CD14-positive monocyte (primary cell): ENCODE measurements around the gene DNAJC1. TPM values are rescaled to one million over a fixed set of nuclear protein-coding genes. Genes with fewer than 3 reads are reported as not detected.

Source experiments
- DNase-seq, 3 donors: peaks; one replicate each; pipeline ENCODE4 v3.0.0-alpha.2; 2011 to 2022
- H2AFZ ChIP-seq: 2 replicates; pipeline ENCODE4 v1.6.0; 2012; ENCODE audit warnings: mild to moderate bottlenecking, low read depth, low read length, inconsistent platforms; ENCODE audit not compliant: insufficient read depth, poor library complexity, severe bottlenecking
- H3K27ac ChIP-seq, 2 donors: 1 replicate in 1 of 2; 2 replicates in 1 of 2; pipeline ENCODE4 v1.5.1; 2012 to 2013; ENCODE audit warnings: low read length in 2 of 2, control low read depth in 1 of 2, inconsistent platforms in 1 of 2, low read depth in 1 of 2, mild to moderate bottlenecking in 1 of 2
- H3K27me3 ChIP-seq, 2 donors: one replicate each; pipeline versions ENCODE4 v1.6.0 to v1.6.1; 2011 to 2013; ENCODE audit warnings: low read length in 2 of 2; ENCODE audit not compliant: control insufficient read depth in 2 of 2, insufficient read depth in 2 of 2
- H3K36me3 ChIP-seq, 2 donors: replicated peaks in 1 of 2; 1 replicate in 1 of 2; 2 replicates in 1 of 2; pipeline versions ENCODE4 v1.5.1 to v1.6.1; 2012 to 2013; ENCODE audit warnings: low read length in 2 of 2, control low read depth in 1 of 2, inconsistent platforms in 1 of 2, mild to moderate bottlenecking in 1 of 2; ENCODE audit not compliant: insufficient read depth in 2 of 2, control insufficient read depth in 1 of 2
- H3K4me1 ChIP-seq, 2 donors: 1 replicate in 1 of 2; 2 replicates in 1 of 2; pipeline versions ENCODE4 v1.5.1 to v1.6.1; 2012 to 2013; ENCODE audit warnings: low read length in 2 of 2, control low read depth in 1 of 2, inconsistent platforms in 1 of 2, mild to moderate bottlenecking in 1 of 2, moderate library complexity in 1 of 2; ENCODE audit not compliant: insufficient read depth in 2 of 2, control insufficient read depth in 1 of 2
- H3K4me2 ChIP-seq: replicated peaks from 2 replicates; pipeline ENCODE3; 2012; ENCODE audit warnings: low read length, moderate library complexity, mild to moderate bottlenecking; ENCODE audit not compliant: poor library complexity, severe bottlenecking; ENCODE audit errors: extremely low read depth
- H3K4me3 ChIP-seq, 3 experiments: fragments of 200-600 bp in 1 of 3; sonication (generic) in 1 of 3; replicated peaks in 1 of 3; 1 replicate in 2 of 3; 2 replicates in 1 of 3; pipeline ENCODE4 v1.5.1; 2011 to 2013; ENCODE audit warnings: low read length in 3 of 3, mild to moderate bottlenecking in 3 of 3, control low read depth in 2 of 3, low read depth in 2 of 3, inconsistent platforms in 1 of 3, moderate library complexity in 1 of 3
- H3K79me2 ChIP-seq: 2 replicates; pipeline ENCODE4 v1.6.0; 2012; ENCODE audit warnings: mild to moderate bottlenecking, control low read depth, inconsistent platforms, low read length, moderate library complexity; ENCODE audit not compliant: insufficient read depth
- H3K9ac ChIP-seq: 2 replicates; pipeline ENCODE4 v1.6.0; 2017; ENCODE audit warnings: low read length, mild to moderate bottlenecking; ENCODE audit not compliant: insufficient read depth, poor library complexity, severe bottlenecking
- H3K9me3 ChIP-seq, 2 donors: replicated peaks in 1 of 2; 1 replicate in 1 of 2; 2 replicates in 1 of 2; pipeline versions ENCODE4 v1.5.1 to v1.6.1; 2012 to 2013; ENCODE audit warnings: low read length in 2 of 2, control low read depth in 1 of 2; ENCODE audit not compliant: control insufficient read depth in 1 of 2, insufficient read depth in 1 of 2
- H4K20me1 ChIP-seq: 2 replicates; pipeline ENCODE4 v1.6.0; 2012; ENCODE audit warnings: mild to moderate bottlenecking, low read length, control low read depth, moderate library complexity; ENCODE audit not compliant: insufficient read depth
- H3K27ac Mint-ChIP-seq, 7 donors: one replicate each; pipeline ENCODE4 v1.8.0; 2020; ENCODE audit warnings: mild to moderate bottlenecking in 7 of 7, mixed read lengths in 7 of 7, moderate library complexity in 6 of 7, inconsistent platforms in 2 of 7
- H3K27me3 Mint-ChIP-seq, 3 donors: one replicate each; pipeline ENCODE4 v1.8.0; 2021 to 2022; ENCODE audit warnings: low read depth in 3 of 3, mild to moderate bottlenecking in 3 of 3, mixed read lengths in 3 of 3, moderate library complexity in 3 of 3, inconsistent platforms in 1 of 3
- H3K36me3 Mint-ChIP-seq, 2 donors: one replicate each; pipeline ENCODE4 v1.8.0; 2020; ENCODE audit warnings: mixed read lengths in 2 of 2, inconsistent platforms in 1 of 2, mild to moderate bottlenecking in 1 of 2
- H3K4me1 Mint-ChIP-seq: one replicate; pipeline ENCODE4 v1.8.0; 2020; ENCODE audit warnings: mild to moderate bottlenecking, mixed read lengths
- H3K4me3 Mint-ChIP-seq, 2 donors: one replicate each; pipeline ENCODE4 v1.8.0; 2020; ENCODE audit warnings: mild to moderate bottlenecking in 2 of 2, mixed read lengths in 2 of 2, moderate library complexity in 1 of 2
- H3K9me3 Mint-ChIP-seq, 7 donors: one replicate each; pipeline ENCODE4 v1.8.0; 2020 to 2022; ENCODE audit warnings: mixed read lengths in 7 of 7, mild to moderate bottlenecking in 6 of 7, moderate library complexity in 6 of 7, inconsistent platforms in 2 of 7
- WGBS: methylation state at CpG from one replicate; pipeline ENCODE4 v1.1.5; 2013; ENCODE audit warnings: missing lambda C conversion rate; ENCODE audit not compliant: insufficient coverage; 5-methylcytosine and 5-hydroxymethylcytosine counted together
- intact Hi-C, 2 donors: fragments of 100-400 bp; cut with micrococcal nuclease; formaldehyde crosslinking; loops; one replicate each; pipeline versions ENCODE4 v1.15.0 to v1.15.1; 2023
- polyA plus RNA-seq, 3 donors: library from polyadenylated mRNA; depleted of rRNA in 1 of 3; unstranded in 2 of 3; stranded (reverse) in 1 of 3; fragments of 300-500 nt in 2 of 3; fragments of >200 nt in 1 of 3; fragmentation: Illumina TruSeq in 2 of 3; gene quantifications; 1 replicate in 2 of 3; 2 replicates in 1 of 3; pipeline ENCODE4 v1.2.3, GENCODE V29; 2012 to 2021
- TF ChIP-seq, protein P1 (sequence below): fragments of 200-600 bp; IDR thresholded peaks from one replicate; pipeline ENCODE4 v1.8.0; 2022; ENCODE audit warnings: antibody characterized with exemption, mild to moderate bottlenecking

The DNAJC1 gene
- polyA plus RNA-seq, 3 donors, result 11.4 to 12.9 (median 12.5) TPM

- no peaks in the 10 kb centered on the region for H3K9me3 ChIP-seq
- peaks cover 22% of the 10 kb centered on the region for H3K4me1 Mint-ChIP-seq
- H3K27me3 ChIP-seq, result no peaks in the 10 kb centered on the region
- no peak overlapping the region for H3K4me2 ChIP-seq
- no peak for DNase-seq
- H3K9ac ChIP-seq, result no peak overlapping the region
- H3K4me3 Mint-ChIP-seq, result no peak overlapping the region
- peaks cover 16% of the 10 kb centered on the region for H3K79me2 ChIP-seq
- no peak overlapping the region for H3K4me3 ChIP-seq
- H3K4me1 ChIP-seq, result peaks cover 15 to 21% of the 10 kb centered on the region in 2 donors
- peaks cover 14 to 24% of the 10 kb centered on the region in 2 donors for H3K36me3 ChIP-seq
- intact Hi-C loops, result no loop called here
- no peak overlapping the region for H3K27ac Mint-ChIP-seq
- WGBS, result 94% methylated on average over 4 of the region's 6 CpGs
- TF ChIP-seq, protein P1, sequence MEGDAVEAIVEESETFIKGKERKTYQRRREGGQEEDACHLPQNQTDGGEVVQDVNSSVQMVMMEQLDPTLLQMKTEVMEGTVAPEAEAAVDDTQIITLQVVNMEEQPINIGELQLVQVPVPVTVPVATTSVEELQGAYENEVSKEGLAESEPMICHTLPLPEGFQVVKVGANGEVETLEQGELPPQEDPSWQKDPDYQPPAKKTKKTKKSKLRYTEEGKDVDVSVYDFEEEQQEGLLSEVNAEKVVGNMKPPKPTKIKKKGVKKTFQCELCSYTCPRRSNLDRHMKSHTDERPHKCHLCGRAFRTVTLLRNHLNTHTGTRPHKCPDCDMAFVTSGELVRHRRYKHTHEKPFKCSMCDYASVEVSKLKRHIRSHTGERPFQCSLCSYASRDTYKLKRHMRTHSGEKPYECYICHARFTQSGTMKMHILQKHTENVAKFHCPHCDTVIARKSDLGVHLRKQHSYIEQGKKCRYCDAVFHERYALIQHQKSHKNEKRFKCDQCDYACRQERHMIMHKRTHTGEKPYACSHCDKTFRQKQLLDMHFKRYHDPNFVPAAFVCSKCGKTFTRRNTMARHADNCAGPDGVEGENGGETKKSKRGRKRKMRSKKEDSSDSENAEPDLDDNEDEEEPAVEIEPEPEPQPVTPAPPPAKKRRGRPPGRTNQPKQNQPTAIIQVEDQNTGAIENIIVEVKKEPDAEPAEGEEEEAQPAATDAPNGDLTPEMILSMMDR, result no peak
- H3K27me3 Mint-ChIP-seq, result no peaks in the 10 kb centered on the region
- H3K36me3 Mint-ChIP-seq, result peaks cover 29 to 37% of the 10 kb centered on the region in 2 donors
- peaks cover 0 to 7% (median 2%) of the 10 kb centered on the region in 7 donors for H3K9me3 Mint-ChIP-seq
- H3K27ac ChIP-seq, result no peak overlapping the region
- H2AFZ ChIP-seq, result no peak overlapping the region
- peaks cover 47% of the 10 kb centered on the region for H4K20me1 ChIP-seq
Measured at GRCh38 chr10:21721000-21721665, 282.4 kb downstream of the DNAJC1 start.

DNA sequence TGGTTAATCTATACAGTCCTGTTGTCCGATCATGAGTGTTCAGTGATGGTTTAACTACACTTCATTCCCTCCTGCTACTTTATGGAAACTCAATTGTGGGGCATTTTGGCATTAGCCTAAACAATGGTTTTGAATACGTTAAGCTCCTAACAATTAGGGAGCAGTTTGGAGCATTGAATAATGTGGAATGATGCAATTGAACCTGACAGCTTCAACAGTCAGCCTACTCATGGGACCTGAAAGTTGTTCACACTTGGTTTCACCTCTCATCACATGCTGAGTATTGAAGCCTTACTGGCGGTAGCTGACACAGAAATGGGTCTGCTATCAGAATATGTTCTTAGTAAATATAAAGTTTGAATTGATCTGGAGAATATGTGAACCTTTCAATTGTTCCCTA lies 283.4 kb downstream of the DNAJC1 start:
- Histone ChIP-seq H3K79me2 (peaks cover 12% of the 10 kb centered on the region), H3K4me2 (no peak overlapping the region), H3K27me3 (no peaks in the 10 kb centered on the region), H3K36me3 (peaks cover 22 to 34% of the 10 kb centered on the region in 2 donors), H2AFZ (no peak overlapping the region), H3K9me3 (no peaks in the 10 kb centered on the region), H3K4me3 (no peak overlapping the region), H3K9ac (no peak overlapping the region), H3K27ac (no peak overlapping the region), H3K4me1 (peaks cover 7 to 13% of the 10 kb centered on the region in 2 donors), H4K20me1 (peaks cover 39% of the 10 kb centered on the region)
- H3K27me3 Mint-ChIP-seq, result no peaks in the 10 kb centered on the region
- H3K27ac Mint-ChIP-seq, result no peak overlapping the region
- TF ChIP-seq, protein P1, result no peak
- H3K9me3 Mint-ChIP-seq, result peaks cover 0 to 7% (median 2%) of the 10 kb centered on the region in 7 donors
- no peak overlapping the region for H3K4me3 Mint-ChIP-seq
- WGBS, result no CpG with 5 or more reads among the region's 3 CpGs
- DNase-seq, result no peak
- intact Hi-C loops, result no loop called here
- H3K4me1 Mint-ChIP-seq, result peaks cover 13% of the 10 kb centered on the region
- peaks cover 36 to 45% of the 10 kb centered on the region in 2 donors for H3K36me3 Mint-ChIP-seq
